Adipose tissue (tissue), 3 donors: ENCODE results near the gene KRT39. TPM values are rescaled to one million over a fixed set of nuclear protein-coding genes. Genes with fewer than 3 reads are reported as not detected.

Source experiments
- H3K27ac ChIP-seq: one replicate; pipeline ENCODE4 v1.5.1; 2013; ENCODE audit warnings: low read depth, low read length
- WGBS, 3 donors: extraction: QIAGEN DNeasy Blood & Tissue Kit; methylation state at CpG; one replicate each; pipeline ENCODE4 v1.1.7; 2013; 5-methylcytosine and 5-hydroxymethylcytosine counted together
- polyA plus RNA-seq, 3 donors: library from polyadenylated mRNA; stranded (reverse); fragments of 200-250 nt; gene quantifications; one replicate each; pipeline ENCODE4 v1.2.3, GENCODE V29; 2013
- donor health status: healthy with polysubstance abuse.
- donor health status: Bipolar disorder and iron deficiency.
- donor health status: healthy.

Gene KRT39
- polyA plus RNA-seq, 3 donors = 0.06 TPM; not detected in 2

GRCh38 chr17:40915721-40916256 is 51.0 kb downstream of the KRT39 start:
- 59 to 67% (median 60%) methylated on average over 2 of the region's 2 CpGs for WGBS, 3 donors
- H3K27ac ChIP-seq = no peak overlapping the region

- 60 to 69% (median 64%) methylated on average over 3 of the region's 3 CpGs for WGBS, 3 donors
- no peak overlapping the region for H3K27ac ChIP-seq
Observed at GRCh38 chr17:40915199-40915661, 51.5 kb downstream of the KRT39 start.

- no peak overlapping the region for H3K27ac ChIP-seq
- 64 to 92% (median 78%) methylated on average over 3 of the region's 3 CpGs for WGBS, 3 donors
Observed at GRCh38 chr17:40914075-40914855, 52.5 kb downstream of the KRT39 start.

- WGBS, 3 donors = 78 to 89% (median 85%) methylated on average over 13 of the region's 13 CpGs
- no peak overlapping the region for H3K27ac ChIP-seq
Observed at GRCh38 chr17:40912486-40913210, 54.1 kb downstream of the KRT39 start.

- WGBS, 3 donors = 65 to 70% (median 69%) methylated on average over 3 of the region's 3 CpGs
- H3K27ac ChIP-seq = no peak overlapping the region
Observed at GRCh38 chr17:40910441-40910841, 56.3 kb downstream of the KRT39 start.

GRCh38 chr17:40909755-40910154 is 57.0 kb downstream of the KRT39 start:
- 41 to 49% (median 46%) methylated on average over 4 of the region's 4 CpGs for WGBS, 3 donors
- H3K27ac ChIP-seq = no peak overlapping the region

GRCh38 chr17:40909351-40909750 is 57.4 kb downstream of the KRT39 start:
- WGBS, 3 donors = 0% methylated on average over 5 of the region's 5 CpGs
- H3K27ac ChIP-seq = no peak overlapping the region

Other genes starting within 250 kb of the KRT39 start
- not detected for gene KRT25, start 211.6 kb downstream of the KRT39 start, polyA plus RNA-seq
- gene KRT26, start 194.7 kb downstream of the KRT39 start, polyA plus RNA-seq = not detected
- gene KRT27, start 184.4 kb downstream of the KRT39 start, polyA plus RNA-seq = 1 to 10 TPM in 1 of 3 donors, under 1 TPM in 1, not detected in 1; 0.15 to 2.9 TPM
- not detected for gene KRT28, start 167.0 kb downstream of the KRT39 start, polyA plus RNA-seq
- gene KRT10, start 144.3 kb downstream of the KRT39 start, polyA plus RNA-seq = 10 to 100 TPM; 18.1 to 46.3 (median 35.0) TPM
- gene KRT12, start 99.7 kb downstream of the KRT39 start, polyA plus RNA-seq = not detected
- 1 to 10 TPM in 1 of 3 donors, under 1 TPM in 2; 0.03 to 6.9 (median 0.22) TPM for gene KRT20, start 81.7 kb downstream of the KRT39 start, polyA plus RNA-seq
- gene KRT23, start 29.3 kb downstream of the KRT39 start, polyA plus RNA-seq = 1 to 10 TPM in 1 of 3 donors, under 1 TPM in 2; 0.61 to 1.8 (median 0.89) TPM
- under 1 TPM in 1 of 3 donors, not detected in 2; 0.15 TPM for gene KRT40, start 17.4 kb upstream of the KRT39 start, polyA plus RNA-seq
- gene KRTAP3-3, start 27.2 kb upstream of the KRT39 start, polyA plus RNA-seq = not detected
- gene KRTAP3-2, start 33.0 kb upstream of the KRT39 start, polyA plus RNA-seq = not detected
- gene KRTAP3-1, start 42.2 kb upstream of the KRT39 start, polyA plus RNA-seq = not detected
- under 1 TPM in 1 of 3 donors, not detected in 2; 0.07 TPM for gene KRTAP1-5, start 60.3 kb upstream of the KRT39 start, polyA plus RNA-seq
- gene KRTAP1-4, start 63.2 kb upstream of the KRT39 start, polyA plus RNA-seq = not detected
- not detected for gene KRTAP1-3, start 67.9 kb upstream of the KRT39 start, polyA plus RNA-seq
- gene KRTAP1-1, start 74.5 kb upstream of the KRT39 start, polyA plus RNA-seq = not detected
- not detected for gene KRTAP2-1, start 80.4 kb upstream of the KRT39 start, polyA plus RNA-seq
- gene KRTAP2-2, start 88.3 kb upstream of the KRT39 start, polyA plus RNA-seq = not detected
- not detected for gene KRTAP2-3, start 93.2 kb upstream of the KRT39 start, polyA plus RNA-seq
- not detected for gene KRTAP2-4, start 98.9 kb upstream of the KRT39 start, polyA plus RNA-seq
- not detected for gene KRTAP4-7, start 117.2 kb upstream of the KRT39 start, polyA plus RNA-seq
- not detected for gene KRTAP4-8, start 131.2 kb upstream of the KRT39 start, polyA plus RNA-seq
- not detected for gene KRTAP4-16, start 135.3 kb upstream of the KRT39 start, polyA plus RNA-seq
- not detected for gene KRTAP4-9, start 138.4 kb upstream of the KRT39 start, polyA plus RNA-seq
- gene KRTAP4-11, start 151.4 kb upstream of the KRT39 start, polyA plus RNA-seq = not detected
- not detected for gene KRTAP4-12, start 157.2 kb upstream of the KRT39 start, polyA plus RNA-seq
- not detected for gene KRTAP4-6, start 173.6 kb upstream of the KRT39 start, polyA plus RNA-seq
- gene KRTAP4-5, start 182.9 kb upstream of the KRT39 start, polyA plus RNA-seq = not detected
- gene KRTAP4-4, start 193.8 kb upstream of the KRT39 start, polyA plus RNA-seq = not detected
- not detected for gene KRTAP4-3, start 201.3 kb upstream of the KRT39 start, polyA plus RNA-seq
- gene KRTAP4-2, start 211.3 kb upstream of the KRT39 start, polyA plus RNA-seq = not detected
- not detected for gene KRTAP4-1, start 218.0 kb upstream of the KRT39 start, polyA plus RNA-seq
- gene KRTAP9-1, start 222.9 kb upstream of the KRT39 start, polyA plus RNA-seq = not detected